HepG2 (cell line): ENCODE measurements around the gene CHD9NB. TPM values are rescaled to one million over a fixed set of nuclear protein-coding genes. Genes with fewer than 3 reads are reported as not detected.

ENCODE experiments used
- ARHGAP35 ChIP-seq: sonication (generic); formaldehyde crosslinking; IDR thresholded peaks from 2 replicates; pipeline ENCODE4 v1.9.0; 2022; ENCODE audit warnings: mild to moderate bottlenecking, inconsistent platforms, moderate library complexity, missing genetic modification reagents, borderline replicate concordance
- BORCS8-MEF2B ChIP-seq: sonication (generic); formaldehyde crosslinking; IDR thresholded peaks from 2 replicates; pipeline ENCODE4 v1.8.0; 2022; ENCODE audit warnings: mild to moderate bottlenecking, missing genetic modification reagents
- GABPA ChIP-seq, 2 experiments: IDR thresholded peaks; 2 replicates each; pipeline ENCODE4 v1.6.1; 2011 to 2016; ENCODE audit warnings: low read depth in 2 of 2, low read length in 1 of 2, missing biosample characterization in 1 of 2, missing genetic modification characterization in 1 of 2
- HINFP ChIP-seq: sonication (generic); formaldehyde crosslinking; IDR thresholded peaks from 2 replicates; pipeline ENCODE4 v1.4.0; 2020; ENCODE audit warnings: low read depth, mild to moderate bottlenecking, missing genetic modification reagents
- RFX3 ChIP-seq: IDR thresholded peaks from 2 replicates; pipeline ENCODE4 v1.6.1; 2016; ENCODE audit warnings: missing biosample characterization, missing genetic modification reagents
- SPEN ChIP-seq: sonication (generic); formaldehyde crosslinking; IDR thresholded peaks from 2 replicates; pipeline ENCODE4 v1.5.1; 2020; ENCODE audit warnings: low read depth, mild to moderate bottlenecking, missing genetic modification reagents
- TEAD3 ChIP-seq: optimal IDR thresholded peaks from 2 replicates; pipeline ENCODE3; 2016; ENCODE audit warnings: borderline replicate concordance
- ZMYM4 ChIP-seq: sonication (generic); formaldehyde crosslinking; IDR thresholded peaks from 2 replicates; pipeline ENCODE4 v1.8.1; 2023; ENCODE audit warnings: mild to moderate bottlenecking, missing genetic modification reagents
- ZNF839 ChIP-seq: sonication (generic); formaldehyde crosslinking; IDR thresholded peaks from 2 replicates; pipeline ENCODE4 v1.4.0; 2020; ENCODE audit warnings: missing genetic modification reagents, mild to moderate bottlenecking, borderline replicate concordance
- polyA plus RNA-seq, 8 experiments: library from polyadenylated mRNA; depleted of rRNA in 3 of 8; stranded (reverse) in 7 of 8; unstranded in 1 of 8; fragments of >200 nt; fragmentation: Illumina TruSeq in 4 of 8; extraction: Trizol in 4 of 8; gene quantifications; 2 replicates each; pipeline versions ENCODE4 v1.2.1 to v1.2.3, GENCODE V29; 2011 to 2016; ENCODE audit warnings: low read depth in 4 of 8, missing spikeins in 1 of 8, mixed read lengths in 1 of 8; ENCODE audit not compliant: insufficient read depth in 1 of 8
- total RNA-seq, 5 experiments: library from RNA; depleted of rRNA; stranded (reverse); fragments of >200 nt; fragmentation: Illumina TruSeq; extraction: Trizol; gene quantifications; 2 replicates each; pipeline ENCODE4 v1.2.3, GENCODE V29; 2016; ENCODE audit warnings: low read depth in 1 of 5
- TF ChIP-seq, protein P1 (sequence below): sonication (generic); formaldehyde crosslinking; IDR thresholded peaks from 2 replicates; pipeline ENCODE4 v1.4.0; 2020; ENCODE audit warnings: missing genetic modification reagents
- TF ChIP-seq, protein P2 (sequence below): sonication (generic); formaldehyde crosslinking; IDR thresholded peaks from 2 replicates; pipeline ENCODE4 v1.8.0; 2022; ENCODE audit warnings: mild to moderate bottlenecking, missing genetic modification reagents; ENCODE audit not compliant: insufficient replicate concordance
- TF ChIP-seq, protein P3 (sequence below): sonication (generic); formaldehyde crosslinking; IDR thresholded peaks from 2 replicates; pipeline ENCODE4 v1.5.1; 2020; ENCODE audit warnings: missing genetic modification reagents, mild to moderate bottlenecking, borderline replicate concordance
- TF ChIP-seq, protein P4 (sequence below): sonication (generic); formaldehyde crosslinking; IDR thresholded peaks from 2 replicates; pipeline ENCODE4 v1.5.0; 2020; ENCODE audit warnings: mild to moderate bottlenecking, missing genetic modification reagents, borderline replicate concordance

The CHD9NB gene
- total and polyA plus RNA-seq, 2 of the 13 experiments (the other 11 are each of a cell fraction or from before 2014, with no cell fraction given) = 0.17 to 0.18 TPM

- TF ChIP-seq, protein P1, sequence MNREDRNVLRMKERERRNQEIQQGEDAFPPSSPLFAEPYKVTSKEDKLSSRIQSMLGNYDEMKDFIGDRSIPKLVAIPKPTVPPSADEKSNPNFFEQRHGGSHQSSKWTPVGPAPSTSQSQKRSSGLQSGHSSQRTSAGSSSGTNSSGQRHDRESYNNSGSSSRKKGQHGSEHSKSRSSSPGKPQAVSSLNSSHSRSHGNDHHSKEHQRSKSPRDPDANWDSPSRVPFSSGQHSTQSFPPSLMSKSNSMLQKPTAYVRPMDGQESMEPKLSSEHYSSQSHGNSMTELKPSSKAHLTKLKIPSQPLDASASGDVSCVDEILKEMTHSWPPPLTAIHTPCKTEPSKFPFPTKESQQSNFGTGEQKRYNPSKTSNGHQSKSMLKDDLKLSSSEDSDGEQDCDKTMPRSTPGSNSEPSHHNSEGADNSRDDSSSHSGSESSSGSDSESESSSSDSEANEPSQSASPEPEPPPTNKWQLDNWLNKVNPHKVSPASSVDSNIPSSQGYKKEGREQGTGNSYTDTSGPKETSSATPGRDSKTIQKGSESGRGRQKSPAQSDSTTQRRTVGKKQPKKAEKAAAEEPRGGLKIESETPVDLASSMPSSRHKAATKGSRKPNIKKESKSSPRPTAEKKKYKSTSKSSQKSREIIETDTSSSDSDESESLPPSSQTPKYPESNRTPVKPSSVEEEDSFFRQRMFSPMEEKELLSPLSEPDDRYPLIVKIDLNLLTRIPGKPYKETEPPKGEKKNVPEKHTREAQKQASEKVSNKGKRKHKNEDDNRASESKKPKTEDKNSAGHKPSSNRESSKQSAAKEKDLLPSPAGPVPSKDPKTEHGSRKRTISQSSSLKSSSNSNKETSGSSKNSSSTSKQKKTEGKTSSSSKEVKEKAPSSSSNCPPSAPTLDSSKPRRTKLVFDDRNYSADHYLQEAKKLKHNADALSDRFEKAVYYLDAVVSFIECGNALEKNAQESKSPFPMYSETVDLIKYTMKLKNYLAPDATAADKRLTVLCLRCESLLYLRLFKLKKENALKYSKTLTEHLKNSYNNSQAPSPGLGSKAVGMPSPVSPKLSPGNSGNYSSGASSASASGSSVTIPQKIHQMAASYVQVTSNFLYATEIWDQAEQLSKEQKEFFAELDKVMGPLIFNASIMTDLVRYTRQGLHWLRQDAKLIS (CRISPR knock-in tag) = no peak
- TF ChIP-seq ZMYM4 (peak; percentile 37; the same call in 1 of the 2 replicates), ARHGAP35 (CRISPR knock-in tag) (peak; percentile 53; the same call in 1 of the 2 replicates), SPEN (peak; percentile 22; the same call in 1 of the 2 replicates), ZNF839 (CRISPR knock-in tag) (0 out of 2 replicates have a peak, but pooled peaks have one; percentile 37), BORCS8-MEF2B (no peak), TEAD3 (CRISPR knock-in tag) (peak; percentile 22), HINFP (CRISPR knock-in tag) (no peak), RFX3 (peak; percentile 72), GABPA (IDR thresholded peaks at IDR 0.05; ENCODE audit: low read depth, low read length) (no peak), GABPA (CRISPR knock-in tag; IDR thresholded peaks at IDR 0.05; ENCODE audit: low read depth) (0 out of 2 replicates have a peak, but pooled peaks have one; percentile 22)
- TF ChIP-seq, protein P2, sequence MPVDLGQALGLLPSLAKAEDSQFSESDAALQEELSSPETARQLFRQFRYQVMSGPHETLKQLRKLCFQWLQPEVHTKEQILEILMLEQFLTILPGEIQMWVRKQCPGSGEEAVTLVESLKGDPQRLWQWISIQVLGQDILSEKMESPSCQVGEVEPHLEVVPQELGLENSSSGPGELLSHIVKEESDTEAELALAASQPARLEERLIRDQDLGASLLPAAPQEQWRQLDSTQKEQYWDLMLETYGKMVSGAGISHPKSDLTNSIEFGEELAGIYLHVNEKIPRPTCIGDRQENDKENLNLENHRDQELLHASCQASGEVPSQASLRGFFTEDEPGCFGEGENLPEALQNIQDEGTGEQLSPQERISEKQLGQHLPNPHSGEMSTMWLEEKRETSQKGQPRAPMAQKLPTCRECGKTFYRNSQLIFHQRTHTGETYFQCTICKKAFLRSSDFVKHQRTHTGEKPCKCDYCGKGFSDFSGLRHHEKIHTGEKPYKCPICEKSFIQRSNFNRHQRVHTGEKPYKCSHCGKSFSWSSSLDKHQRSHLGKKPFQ = no peak
- TF ChIP-seq, protein P3, sequence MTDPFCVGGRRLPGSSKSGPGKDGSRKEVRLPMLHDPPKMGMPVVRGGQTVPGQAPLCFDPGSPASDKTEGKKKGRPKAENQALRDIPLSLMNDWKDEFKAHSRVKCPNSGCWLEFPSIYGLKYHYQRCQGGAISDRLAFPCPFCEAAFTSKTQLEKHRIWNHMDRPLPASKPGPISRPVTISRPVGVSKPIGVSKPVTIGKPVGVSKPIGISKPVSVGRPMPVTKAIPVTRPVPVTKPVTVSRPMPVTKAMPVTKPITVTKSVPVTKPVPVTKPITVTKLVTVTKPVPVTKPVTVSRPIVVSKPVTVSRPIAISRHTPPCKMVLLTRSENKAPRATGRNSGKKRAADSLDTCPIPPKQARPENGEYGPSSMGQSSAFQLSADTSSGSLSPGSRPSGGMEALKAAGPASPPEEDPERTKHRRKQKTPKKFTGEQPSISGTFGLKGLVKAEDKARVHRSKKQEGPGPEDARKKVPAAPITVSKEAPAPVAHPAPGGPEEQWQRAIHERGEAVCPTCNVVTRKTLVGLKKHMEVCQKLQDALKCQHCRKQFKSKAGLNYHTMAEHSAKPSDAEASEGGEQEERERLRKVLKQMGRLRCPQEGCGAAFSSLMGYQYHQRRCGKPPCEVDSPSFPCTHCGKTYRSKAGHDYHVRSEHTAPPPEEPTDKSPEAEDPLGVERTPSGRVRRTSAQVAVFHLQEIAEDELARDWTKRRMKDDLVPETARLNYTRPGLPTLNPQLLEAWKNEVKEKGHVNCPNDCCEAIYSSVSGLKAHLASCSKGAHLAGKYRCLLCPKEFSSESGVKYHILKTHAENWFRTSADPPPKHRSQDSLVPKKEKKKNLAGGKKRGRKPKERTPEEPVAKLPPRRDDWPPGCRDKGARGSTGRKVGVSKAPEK (CRISPR knock-in tag) = no peak
- TF ChIP-seq, protein P4, sequence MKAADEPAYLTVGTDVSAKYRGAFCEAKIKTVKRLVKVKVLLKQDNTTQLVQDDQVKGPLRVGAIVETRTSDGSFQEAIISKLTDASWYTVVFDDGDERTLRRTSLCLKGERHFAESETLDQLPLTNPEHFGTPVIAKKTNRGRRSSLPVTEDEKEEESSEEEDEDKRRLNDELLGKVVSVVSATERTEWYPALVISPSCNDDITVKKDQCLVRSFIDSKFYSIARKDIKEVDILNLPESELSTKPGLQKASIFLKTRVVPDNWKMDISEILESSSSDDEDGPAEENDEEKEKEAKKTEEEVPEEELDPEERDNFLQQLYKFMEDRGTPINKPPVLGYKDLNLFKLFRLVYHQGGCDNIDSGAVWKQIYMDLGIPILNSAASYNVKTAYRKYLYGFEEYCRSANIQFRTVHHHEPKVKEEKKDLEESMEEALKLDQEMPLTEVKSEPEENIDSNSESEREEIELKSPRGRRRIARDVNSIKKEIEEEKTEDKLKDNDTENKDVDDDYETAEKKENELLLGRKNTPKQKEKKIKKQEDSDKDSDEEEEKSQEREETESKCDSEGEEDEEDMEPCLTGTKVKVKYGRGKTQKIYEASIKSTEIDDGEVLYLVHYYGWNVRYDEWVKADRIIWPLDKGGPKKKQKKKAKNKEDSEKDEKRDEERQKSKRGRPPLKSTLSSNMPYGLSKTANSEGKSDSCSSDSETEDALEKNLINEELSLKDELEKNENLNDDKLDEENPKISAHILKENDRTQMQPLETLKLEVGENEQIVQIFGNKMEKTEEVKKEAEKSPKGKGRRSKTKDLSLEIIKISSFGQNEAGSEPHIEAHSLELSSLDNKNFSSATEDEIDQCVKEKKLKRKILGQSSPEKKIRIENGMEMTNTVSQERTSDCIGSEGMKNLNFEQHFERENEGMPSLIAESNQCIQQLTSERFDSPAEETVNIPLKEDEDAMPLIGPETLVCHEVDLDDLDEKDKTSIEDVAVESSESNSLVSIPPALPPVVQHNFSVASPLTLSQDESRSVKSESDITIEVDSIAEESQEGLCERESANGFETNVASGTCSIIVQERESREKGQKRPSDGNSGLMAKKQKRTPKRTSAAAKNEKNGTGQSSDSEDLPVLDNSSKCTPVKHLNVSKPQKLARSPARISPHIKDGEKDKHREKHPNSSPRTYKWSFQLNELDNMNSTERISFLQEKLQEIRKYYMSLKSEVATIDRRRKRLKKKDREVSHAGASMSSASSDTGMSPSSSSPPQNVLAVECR (CRISPR knock-in tag) = peak; percentile 27; the same call in 1 of the 2 replicates
These were observed 8.6 kb downstream of the CHD9NB start (continued) for GRCh38 chr16:53043986-53044601.
